GM19035 (cell line): ENCODE results near the gene THRSP.
"Not testable (repeated sequence)": the region's sequence is repeated elsewhere in the genome, so short reads cannot be mapped to it uniquely, and the experiment has no call there.

ENCODE experiments used
- ATAC-seq: cut with Tn5 transposase; IDR thresholded peaks from one replicate; pipeline ENCODE4 v1.9.1; 2021; ENCODE audit not compliant: unreplicated experiment

Gene THRSP

GRCh38 chr11:78086521-78087074 is 22.9 kb downstream of the THRSP start:
- not testable (repeated sequence) for ATAC-seq

DNA sequence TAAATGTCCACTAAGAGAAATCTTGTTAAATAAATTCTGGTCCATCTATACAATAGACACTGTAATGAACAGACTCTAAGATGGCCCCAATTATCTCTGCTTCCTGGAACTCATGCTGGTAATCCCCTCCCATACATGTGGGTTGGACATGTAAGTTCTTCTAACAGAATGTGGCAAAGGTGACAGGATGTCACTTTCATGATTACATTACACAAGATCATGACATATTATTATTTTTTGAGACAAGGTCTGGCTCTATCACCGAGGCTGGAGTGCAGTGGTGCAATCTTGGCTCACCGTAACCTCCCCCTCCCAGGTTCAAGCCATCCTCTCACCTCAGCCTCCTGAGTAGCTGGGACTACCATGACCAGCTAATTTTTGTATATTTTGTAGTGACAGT is 30.6 kb downstream of the THRSP start:
- ATAC-seq, result no peak

GRCh38 chr11:78097666-78098385 is 34.2 kb downstream of the THRSP start:
- no peak for ATAC-seq

DNA sequence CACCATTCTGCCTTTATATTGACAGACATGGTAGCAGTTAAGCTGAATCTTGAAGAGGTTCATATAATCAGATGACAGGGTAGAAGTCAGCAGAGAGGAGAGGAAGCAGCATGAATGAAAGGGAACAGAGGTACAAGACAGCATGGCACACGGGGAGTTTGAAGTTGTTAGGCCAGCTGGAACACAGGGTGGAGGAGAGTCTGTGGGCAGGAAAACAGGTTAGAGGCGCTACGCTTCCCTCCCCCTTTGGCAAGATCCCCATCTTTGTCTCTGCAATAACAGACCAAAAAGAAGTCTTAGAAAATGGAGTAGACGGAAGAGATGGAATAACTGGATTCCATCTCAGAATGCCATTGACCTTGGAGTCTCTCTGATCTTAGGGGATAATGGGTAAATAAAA is 36.0 kb downstream of the THRSP start:
- ATAC-seq, result no peak

DNA sequence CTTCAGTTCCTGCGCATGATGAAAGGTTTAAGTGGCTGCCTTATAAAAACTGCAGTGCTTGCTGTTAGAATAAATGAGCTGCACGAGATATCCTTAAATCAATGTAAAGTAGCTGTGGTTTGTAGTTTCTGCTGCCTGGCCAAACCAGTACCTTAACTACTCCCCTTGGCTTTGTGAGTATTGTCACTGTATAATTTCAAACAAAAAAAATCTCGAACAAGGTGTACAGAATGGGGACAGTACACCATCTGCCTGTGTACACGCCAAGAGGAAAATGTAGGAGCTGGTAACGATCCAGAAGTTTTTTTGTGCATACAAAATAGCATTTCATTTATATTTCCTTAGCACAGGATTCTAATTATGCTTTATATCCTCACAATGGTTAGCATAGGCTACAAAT is 36.6 kb downstream of the THRSP start:
- ATAC-seq, result no peak

- ATAC-seq, result no peak
Observed at GRCh38 chr11:78100676-78101472, 37.2 kb downstream of the THRSP start.

DNA sequence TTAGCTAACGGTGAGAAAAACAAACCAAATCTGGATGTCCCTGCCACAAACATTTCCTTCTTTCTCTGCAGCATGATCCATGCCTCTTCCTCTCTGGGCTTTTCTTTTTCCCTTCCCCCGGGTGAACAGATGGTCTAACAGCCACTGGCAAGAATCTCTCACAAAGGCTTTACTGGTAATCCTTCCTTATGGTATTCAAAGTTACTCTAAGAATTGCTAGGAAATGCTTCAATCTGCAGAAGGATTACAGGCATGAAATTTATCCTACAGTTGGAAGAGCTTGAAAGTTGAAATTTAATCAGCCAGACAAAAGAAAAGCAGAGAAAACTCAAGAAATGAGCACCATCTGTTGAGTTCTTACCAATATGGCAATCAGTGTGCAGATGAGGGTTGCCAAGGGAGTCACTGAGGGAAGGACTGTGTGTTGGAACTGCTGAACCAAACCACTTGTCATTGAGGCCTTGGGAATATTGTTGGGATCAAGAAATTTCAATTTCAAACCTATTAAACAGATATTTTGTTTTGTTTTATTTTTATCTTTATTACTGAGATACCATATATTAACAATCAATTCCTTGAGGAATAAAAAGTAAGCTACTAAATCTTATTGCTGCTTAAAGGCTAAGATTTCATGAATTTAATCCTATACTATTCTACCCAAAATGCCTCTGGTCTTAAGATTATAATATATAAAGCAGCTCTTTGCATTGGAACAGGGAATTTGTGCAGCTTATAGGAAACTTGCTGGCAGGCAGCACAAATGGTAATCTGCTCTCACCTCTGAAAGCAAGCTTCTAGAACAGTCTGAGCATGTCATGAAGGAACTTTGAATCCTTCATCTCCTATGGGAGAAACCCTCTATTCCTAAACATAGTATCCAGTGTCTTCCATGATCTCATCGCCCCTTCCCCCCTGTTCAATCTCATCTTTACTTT is 45.7 kb downstream of the THRSP start:
- ATAC-seq, result no peak

DNA sequence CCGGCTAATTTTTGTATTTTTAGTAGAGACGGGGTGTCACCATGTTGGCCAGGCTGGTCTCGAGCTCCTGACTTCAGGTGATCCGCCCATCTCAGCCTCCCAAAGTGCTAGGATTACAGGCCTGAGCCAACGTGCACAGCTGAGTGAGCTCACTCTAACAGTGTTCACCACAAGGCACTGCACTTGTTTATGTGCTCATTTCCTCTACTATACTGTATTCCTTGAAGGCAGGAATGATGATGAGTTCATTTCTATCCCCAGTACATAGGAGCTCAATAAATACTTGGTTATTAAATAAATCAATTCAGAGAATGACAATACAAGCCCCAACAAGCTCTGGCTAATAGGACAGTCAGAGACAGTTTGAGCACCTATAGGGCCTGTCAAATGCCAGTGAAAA is 46.7 kb downstream of the THRSP start:
- no peak for ATAC-seq

DNA sequence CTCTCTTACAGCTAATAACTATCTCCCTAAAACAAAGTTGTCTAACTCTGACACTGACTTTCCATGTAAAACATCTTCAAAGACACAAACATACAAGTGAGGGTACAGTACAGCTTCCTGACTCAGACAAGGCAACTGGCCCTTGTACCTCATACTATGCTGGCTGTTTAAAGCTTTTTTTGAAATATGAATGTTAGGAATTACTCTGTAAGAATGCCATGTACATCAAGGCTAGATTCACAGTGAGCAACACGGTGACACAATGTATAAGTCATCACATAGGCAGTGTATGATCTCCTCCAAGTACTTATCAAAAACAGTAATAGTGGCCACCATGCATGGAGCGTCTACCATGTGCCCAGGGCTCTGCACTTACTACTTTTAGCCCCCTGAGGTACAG is 47.2 kb downstream of the THRSP start:
- ATAC-seq, result no peak

DNA sequence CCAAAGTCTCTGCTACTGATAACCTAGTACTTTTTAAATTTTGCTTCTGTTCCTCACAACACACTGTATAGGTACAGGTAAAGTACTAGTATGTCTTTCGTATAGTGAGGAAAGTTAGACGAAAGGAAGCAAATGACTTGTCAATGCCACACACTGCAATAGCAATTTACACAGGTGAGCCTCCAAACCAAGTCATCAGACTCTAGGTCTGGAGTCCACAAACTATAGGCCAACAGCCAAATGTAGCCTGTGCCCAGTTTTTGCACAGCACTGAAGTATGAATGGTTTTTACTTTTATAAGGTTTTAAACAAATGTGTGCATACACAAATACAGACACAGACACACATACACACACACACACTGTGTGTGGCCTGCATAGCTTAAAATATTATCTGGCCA is 47.6 kb downstream of the THRSP start:
- no peak for ATAC-seq

- no peak for ATAC-seq
Observed at GRCh38 chr11:78112582-78113275, 49.1 kb downstream of the THRSP start.
